ENCODE data around the gene AMBRA1. TPM values are rescaled to one million over a fixed set of nuclear protein-coding genes. Genes with fewer than 3 reads are reported as not detected.
"Not testable (repeated sequence)": the region's sequence is repeated elsewhere in the genome, so short reads cannot be mapped to it uniquely, and the experiment has no call there.

Gene AMBRA1
- total RNA-seq, 1 experiment from 2014 or later: 9.6 TPM

GRCh38 chr11:46588131-46588530, 5.7 kb downstream of the AMBRA1 start:
- no peak for DNase-seq (ENCODE audit: extremely low read depth, low read depth)

GRCh38 chr11:46583513-46583912, 10.3 kb downstream of the AMBRA1 start:
- DNase-seq (ENCODE audit: extremely low read depth, low read depth): not testable (repeated sequence)

GRCh38 chr11:46582588-46582987, 11.2 kb downstream of the AMBRA1 start:
- no peak for DNase-seq (ENCODE audit: extremely low read depth, low read depth)

- no peak for DNase-seq (ENCODE audit: extremely low read depth, low read depth)
Measured at GRCh38 chr11:46577058-46577457, 16.8 kb downstream of the AMBRA1 start.

GRCh38 chr11:46574656-46575055, 19.2 kb downstream of the AMBRA1 start:
- no peak for DNase-seq (ENCODE audit: extremely low read depth, low read depth)

- no peak for DNase-seq (ENCODE audit: extremely low read depth, low read depth)
Measured at GRCh38 chr11:46570790-46571398, 22.9 kb downstream of the AMBRA1 start.

GRCh38 chr11:46565232-46565840, 28.5 kb downstream of the AMBRA1 start:
- DNase-seq (ENCODE audit: extremely low read depth, low read depth): no peak

GRCh38 chr11:46564459-46564858, 29.4 kb downstream of the AMBRA1 start:
- DNase-seq (ENCODE audit: extremely low read depth, low read depth): no peak

- DNase-seq (ENCODE audit: extremely low read depth, low read depth): no peak
Measured at GRCh38 chr11:46562527-46562926, 31.3 kb downstream of the AMBRA1 start.

- DNase-seq (ENCODE audit: extremely low read depth, low read depth): no peak
Measured at GRCh38 chr11:46560300-46560991, 33.4 kb downstream of the AMBRA1 start.

- DNase-seq (ENCODE audit: extremely low read depth, low read depth): no peak
Measured at GRCh38 chr11:46559815-46560214, 34.0 kb downstream of the AMBRA1 start.

GRCh38 chr11:46557684-46558151, 36.1 kb downstream of the AMBRA1 start:
- DNase-seq (ENCODE audit: extremely low read depth, low read depth): no peak

- no peak for DNase-seq (ENCODE audit: extremely low read depth, low read depth)
Measured at GRCh38 chr11:46555267-46556054, 38.4 kb downstream of the AMBRA1 start.

- peak; percentile 44 for DNase-seq (ENCODE audit: extremely low read depth, low read depth)
Measured at GRCh38 chr11:46554213-46555147, 39.3 kb downstream of the AMBRA1 start.

GRCh38 chr11:46553814-46554212, 40.0 kb downstream of the AMBRA1 start:
- DNase-seq (ENCODE audit: extremely low read depth, low read depth): no peak

GRCh38 chr11:46551261-46551660, 42.6 kb downstream of the AMBRA1 start:
- DNase-seq (ENCODE audit: extremely low read depth, low read depth): no peak

GRCh38 chr11:46547579-46547978, 46.2 kb downstream of the AMBRA1 start:
- no peak for DNase-seq (ENCODE audit: extremely low read depth, low read depth)

GRCh38 chr11:46543564-46543963, 50.3 kb downstream of the AMBRA1 start:
- DNase-seq (ENCODE audit: extremely low read depth, low read depth): no peak

- no peak for DNase-seq (ENCODE audit: extremely low read depth, low read depth)
Measured at GRCh38 chr11:46541593-46542371, 52.0 kb downstream of the AMBRA1 start.

All from NCI-H460 (cell line).